ENCODE data around the gene TSPAN11.

TSPAN11 gene

GRCh38 chr12:30913323-30913722 lies 13.2 kb upstream of the TSPAN11 start:
- FAIRE-seq, result no peak

DNA sequence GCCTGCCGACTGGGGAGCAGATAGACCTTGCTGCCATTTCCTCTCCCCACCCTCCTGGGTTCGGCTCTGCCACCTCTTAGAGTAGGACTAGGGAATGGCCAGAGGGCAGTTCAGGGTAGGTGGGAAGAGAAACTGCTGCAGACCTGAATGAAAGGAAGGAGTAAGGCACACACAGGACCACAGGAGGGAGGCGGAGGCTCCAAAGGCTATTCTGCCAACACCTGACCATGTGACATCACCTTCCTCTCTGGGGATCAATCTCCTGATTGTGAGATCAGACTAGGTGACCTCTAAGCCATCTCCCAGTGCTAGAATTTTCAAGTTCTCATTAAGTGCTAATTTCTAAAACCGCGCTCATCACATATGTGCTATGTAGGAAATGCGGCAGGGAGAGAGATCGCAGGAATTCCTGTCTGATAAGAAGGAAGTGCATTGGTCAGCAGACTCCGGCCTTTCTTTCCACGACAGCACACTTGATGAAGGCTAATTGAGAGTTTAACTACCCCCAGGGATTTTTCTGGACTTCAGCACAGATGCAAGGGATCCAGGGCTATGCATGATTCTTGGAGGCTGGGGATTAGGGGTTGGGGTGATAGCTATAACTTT lies 11.5 kb upstream of the TSPAN11 start:
- FAIRE-seq, result no peak

GRCh38 chr12:30923057-30923456 lies 3.5 kb upstream of the TSPAN11 start:
- no peak for FAIRE-seq

- FAIRE-seq, result no peak
These were observed 823 bp upstream of the TSPAN11 start for GRCh38 chr12:30925607-30926242.

DNA sequence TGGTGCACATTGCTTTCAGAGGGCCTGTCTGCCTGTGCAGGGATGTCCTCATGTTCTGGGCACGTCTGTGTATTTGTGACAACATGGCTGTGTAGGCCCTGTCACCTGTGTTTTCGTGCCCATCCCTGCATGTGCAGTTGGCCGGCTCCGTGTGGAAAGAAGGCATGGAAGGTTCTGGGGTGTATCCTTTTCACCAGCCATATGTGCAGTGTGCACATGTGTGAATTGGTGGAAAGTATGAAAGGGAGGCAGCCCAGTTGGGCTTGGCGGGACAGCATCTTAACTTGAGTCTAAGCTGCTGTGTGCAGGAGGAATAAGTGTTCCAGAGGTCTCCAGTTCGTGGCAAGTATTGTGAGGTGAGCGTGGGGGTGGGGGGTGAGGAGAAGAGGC lies 669 bp downstream of the TSPAN11 start:
- no peak for FAIRE-seq

- no peak for FAIRE-seq
These were observed 2.1 kb downstream of the TSPAN11 start for GRCh38 chr12:30928356-30929244.

GRCh38 chr12:30930238-30930637 lies 3.7 kb downstream of the TSPAN11 start:
- no peak for FAIRE-seq

DNA sequence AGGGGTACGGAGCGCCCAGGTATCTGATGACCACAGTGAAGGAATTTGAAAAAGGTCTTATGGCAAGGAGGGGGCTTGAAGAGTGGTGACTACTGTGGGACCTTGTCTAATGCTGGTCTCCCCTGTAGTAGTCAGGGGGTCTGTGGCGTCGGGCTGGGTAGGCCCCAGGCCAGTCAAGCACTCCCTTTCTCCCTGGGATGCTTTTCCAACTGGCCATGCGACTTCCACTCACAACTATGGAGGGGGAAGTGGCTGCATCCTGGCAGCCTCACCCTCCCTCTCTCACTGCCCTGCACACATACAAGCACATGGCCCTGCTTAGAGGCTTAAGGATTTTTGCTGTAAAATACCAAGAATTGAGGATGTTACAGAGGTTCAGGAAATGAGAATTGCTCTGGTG lies 4.1 kb downstream of the TSPAN11 start:
- FAIRE-seq, result no peak

DNA sequence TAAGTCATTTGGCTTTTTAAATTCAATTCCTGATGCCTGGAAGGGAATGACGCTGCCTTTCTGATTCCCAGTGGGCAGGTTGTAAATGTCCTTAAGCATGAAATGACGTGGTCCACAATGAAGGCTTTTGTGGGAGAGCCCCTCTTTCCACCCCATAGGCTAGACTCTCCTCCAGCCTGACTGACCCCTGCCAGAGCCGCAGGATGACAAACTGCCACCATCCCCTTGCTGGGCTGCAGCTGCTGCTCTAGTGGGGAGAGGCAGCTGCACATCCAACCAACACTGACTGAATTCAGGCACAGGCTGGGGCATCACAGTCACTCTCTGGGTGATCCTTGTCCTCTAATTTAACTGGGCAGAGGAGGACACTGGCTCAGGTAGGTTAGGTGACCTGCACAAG lies 6.3 kb downstream of the TSPAN11 start:
- no peak for FAIRE-seq

DNA sequence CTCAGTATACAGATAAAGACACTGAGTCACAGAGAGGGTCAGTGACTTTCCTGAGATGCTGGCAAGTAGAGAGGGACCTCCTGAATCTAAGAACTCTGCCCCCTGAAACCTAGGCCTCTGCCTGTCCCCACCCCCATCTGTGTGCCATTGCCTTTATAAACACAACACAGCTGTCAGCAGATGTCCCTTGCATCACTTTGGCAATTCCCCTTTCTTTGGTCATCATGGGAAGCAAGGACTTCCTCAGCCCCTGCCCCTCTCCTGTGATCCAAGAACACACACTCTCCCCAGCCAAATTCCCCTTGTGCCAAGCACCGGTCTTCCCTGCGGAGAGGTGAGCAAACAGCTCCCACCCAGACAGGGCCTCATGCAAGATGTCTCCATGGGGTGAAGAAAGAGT lies 8.3 kb downstream of the TSPAN11 start:
- FAIRE-seq, result no peak

- no peak for FAIRE-seq
These were observed 9.5 kb downstream of the TSPAN11 start for GRCh38 chr12:30936036-30936435.

DNA sequence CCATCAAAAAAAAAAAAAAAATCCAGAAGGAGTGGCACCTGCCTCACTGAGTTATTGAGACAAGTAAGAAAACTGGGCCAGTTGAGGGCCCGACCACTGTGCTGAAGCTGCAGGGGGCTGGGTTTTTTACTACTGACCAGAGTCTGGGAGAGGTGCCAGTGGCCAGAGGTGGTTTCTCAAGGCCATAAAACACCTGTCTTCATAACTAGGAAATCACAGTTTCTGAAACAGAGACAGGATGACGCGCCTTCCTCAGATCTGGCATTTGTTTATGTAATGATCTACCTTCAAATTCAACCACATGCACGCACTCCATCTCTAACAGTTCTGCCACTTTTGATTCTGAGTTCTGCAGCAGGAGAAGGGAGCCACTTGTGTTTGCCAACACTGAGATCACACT lies 12.7 kb downstream of the TSPAN11 start:
- FAIRE-seq, result no peak

DNA sequence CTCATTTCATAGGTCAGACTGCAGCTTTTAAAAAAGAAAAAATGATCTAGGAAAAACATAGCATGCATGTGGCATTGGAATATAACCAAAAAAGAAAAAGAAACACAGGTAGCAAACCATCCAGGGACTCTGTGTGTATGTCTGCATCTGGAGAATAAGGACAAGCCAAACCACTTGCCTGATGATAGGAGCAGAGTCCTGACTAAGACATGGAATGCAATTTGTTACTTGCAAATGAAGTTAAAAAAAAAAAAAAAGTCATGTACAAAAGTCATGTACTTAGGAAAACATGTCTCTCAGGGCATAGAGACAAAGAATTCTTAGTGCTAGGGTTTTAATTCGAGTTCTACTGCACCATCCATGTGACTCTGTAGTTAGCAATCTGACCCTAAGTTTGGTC lies 15.9 kb downstream of the TSPAN11 start:
- FAIRE-seq, result no peak

- FAIRE-seq, result no peak
These were observed 16.4 kb downstream of the TSPAN11 start for GRCh38 chr12:30942936-30943335.

- no peak for FAIRE-seq
These were observed 19.1 kb downstream of the TSPAN11 start for GRCh38 chr12:30945443-30946164.

DNA sequence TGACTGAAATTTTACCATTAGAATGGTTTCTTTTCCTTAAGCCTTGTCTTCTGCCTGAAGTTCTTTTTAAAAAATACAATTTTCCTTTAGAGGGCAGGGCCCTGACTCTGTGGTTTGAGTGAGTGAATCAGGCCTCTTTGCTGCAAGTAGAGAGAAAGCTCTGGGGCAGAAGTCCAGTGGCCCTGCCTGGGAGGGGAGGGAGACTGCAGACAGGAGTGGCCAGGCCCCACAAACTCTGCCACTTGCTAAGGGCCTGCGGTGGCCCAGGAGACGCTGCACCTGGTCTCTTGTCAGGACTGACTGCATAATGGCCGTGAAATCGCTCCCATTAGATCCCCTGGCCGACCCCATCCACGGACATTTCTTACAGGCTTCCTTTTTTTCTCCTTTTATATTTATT lies 25.5 kb downstream of the TSPAN11 start:
- FAIRE-seq, result no peak

- no peak for FAIRE-seq
These were observed 26.7 kb downstream of the TSPAN11 start for GRCh38 chr12:30953257-30953656.

DNA sequence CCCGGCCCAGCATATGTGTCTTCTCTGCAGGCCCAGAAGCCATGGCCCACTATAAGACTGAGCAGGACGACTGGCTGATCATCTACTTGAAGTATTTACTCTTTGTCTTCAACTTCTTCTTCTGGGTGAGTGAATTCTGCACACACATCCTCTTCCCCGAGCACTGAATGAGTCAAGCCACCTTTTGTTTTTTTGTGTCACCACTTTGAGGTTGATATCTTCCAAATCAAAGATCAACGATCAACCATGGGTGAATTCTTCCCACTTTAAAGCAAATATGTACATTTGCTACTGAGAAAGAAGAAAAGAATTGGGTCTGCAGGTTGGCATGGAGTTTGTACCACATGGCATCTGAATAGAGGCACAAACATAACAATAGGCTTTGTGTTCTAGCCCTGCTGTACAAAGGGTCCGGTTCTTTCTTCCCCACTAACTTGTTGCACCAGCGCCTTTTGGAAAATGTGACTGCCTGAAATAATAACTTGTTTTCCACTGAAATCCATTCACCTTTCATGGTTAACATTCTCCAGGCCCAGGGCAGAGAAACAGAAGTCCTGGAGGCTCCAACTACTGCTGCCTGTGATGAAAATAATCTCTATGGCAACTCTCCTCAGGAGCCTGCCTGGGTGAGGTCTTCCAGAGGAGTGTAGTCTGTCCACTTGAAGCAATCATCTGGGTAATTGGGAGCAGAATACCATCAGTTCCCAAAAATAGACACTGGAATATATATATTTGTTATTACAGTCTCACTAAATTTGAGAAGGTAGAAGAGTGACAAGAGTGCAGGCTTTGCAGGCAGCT lies 27.6 kb downstream of the TSPAN11 start:
- no peak for FAIRE-seq

DNA sequence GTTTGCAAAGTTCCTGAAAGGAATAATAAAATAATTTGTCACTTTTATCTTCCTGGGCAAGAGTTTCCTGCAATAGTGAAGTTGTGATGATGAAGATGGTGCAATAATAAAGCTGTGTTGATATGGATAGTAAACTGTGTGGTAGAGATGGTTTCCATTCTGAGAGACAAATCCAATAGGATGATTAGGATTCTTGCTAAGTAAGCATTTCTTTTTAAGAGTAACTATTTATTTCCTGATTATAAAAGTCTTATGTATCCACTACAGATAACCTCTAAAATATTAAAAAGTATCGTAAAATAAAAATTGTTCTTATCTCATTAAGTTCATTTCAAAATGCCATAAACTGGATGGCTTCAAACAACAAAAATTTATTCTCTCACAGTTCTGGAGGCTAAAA lies 28.7 kb downstream of the TSPAN11 start:
- FAIRE-seq, result no peak

DNA sequence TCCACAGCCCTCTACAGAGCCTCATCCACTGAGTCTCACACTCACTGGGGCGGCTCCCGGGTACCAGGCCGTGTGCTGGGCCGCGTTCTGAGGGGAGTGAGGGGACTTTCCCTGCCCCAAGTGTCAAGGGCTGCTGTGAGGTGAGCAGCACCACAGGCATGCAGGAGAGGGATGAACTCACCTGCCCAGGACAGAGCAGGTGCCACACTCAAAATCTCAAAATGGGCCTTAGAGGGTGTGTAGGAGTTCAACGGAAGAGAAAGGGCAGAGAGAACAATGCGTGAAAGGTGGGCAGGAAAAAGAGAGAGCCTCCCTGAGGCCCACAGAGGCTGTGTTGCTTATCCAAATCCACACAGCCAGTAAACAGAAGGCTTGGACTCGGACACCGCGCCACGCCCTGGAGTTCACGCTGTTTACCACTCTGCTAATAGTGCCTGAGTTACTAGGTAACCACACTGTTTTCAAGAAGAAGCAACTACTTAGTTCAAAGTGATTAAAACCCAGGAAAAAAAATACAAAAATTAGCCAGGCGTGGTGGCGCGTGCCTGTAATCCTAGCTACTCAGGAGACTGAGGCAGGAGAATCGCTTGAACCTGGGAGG lies 32.7 kb downstream of the TSPAN11 start:
- FAIRE-seq, result no peak

DNA sequence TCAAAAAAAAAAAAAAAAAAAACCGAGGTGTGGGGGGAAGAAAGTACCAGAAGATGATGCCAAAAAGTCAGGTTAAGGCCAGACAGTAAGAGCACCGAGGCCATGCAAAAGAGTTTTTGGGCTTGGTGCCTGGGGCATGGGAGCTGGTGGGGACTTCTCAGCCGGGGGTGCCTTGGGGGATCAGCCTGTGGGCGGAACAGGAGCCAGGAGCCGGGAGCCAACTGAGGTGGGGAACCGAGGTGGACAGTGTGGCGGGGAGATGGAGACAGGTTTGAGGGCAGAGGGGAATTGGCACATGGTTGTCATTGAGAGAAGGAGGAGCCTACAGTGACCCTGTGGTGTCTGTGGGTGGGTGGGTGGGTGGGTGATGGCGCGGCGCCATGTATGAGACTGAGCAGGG lies 33.2 kb downstream of the TSPAN11 start:
- no peak for FAIRE-seq

DNA sequence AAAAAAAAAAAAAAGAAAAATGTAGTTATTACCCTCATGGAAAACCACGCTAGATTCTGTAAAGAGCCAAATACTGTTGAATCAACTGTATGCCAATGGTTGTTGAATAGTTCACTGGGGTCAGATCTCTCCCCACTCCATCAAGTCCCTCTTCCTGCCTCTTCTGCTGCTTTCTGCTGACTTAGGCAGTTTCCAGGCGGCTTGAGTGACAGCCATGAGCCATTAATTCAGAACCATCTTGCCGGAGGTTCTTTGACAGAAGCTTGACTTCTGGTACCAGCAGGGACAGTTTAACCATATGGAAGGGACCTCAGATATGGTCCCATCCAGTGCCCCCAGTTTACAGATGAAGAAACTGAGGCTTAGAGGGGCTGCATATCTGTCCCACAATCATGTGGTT lies 34.5 kb downstream of the TSPAN11 start:
- no peak for FAIRE-seq

All from A204.1 (cell line).